Transverse colon (tissue), 4 donors: ENCODE measurements around the gene RALGPS1. TPM values are rescaled to one million over a fixed set of nuclear protein-coding genes. Genes with fewer than 3 reads are reported as not detected.

ENCODE experiments used
- DNase-seq: peaks from one replicate; pipeline ENCODE4 v3.0.0-alpha.2; 2019
- H3K27ac ChIP-seq, 4 donors: fragments of 200-600 bp; sonication (generic); 2 replicates each; pipeline ENCODE4 v1.5.1; 2016 to 2018; ENCODE audit warnings: inconsistent platforms in 4 of 4
- H3K27me3 ChIP-seq: fragments of 200-600 bp; sonication (generic); 2 replicates; pipeline ENCODE4 v1.5.1; 2017; ENCODE audit warnings: inconsistent platforms
- H3K36me3 ChIP-seq, 4 donors: fragments of 200-600 bp; sonication (generic); 2 replicates each; pipeline ENCODE4 v1.5.1; 2017 to 2019; ENCODE audit warnings: inconsistent platforms in 4 of 4
- H3K4me1 ChIP-seq, 4 donors: fragments of 200-600 bp; sonication (generic); 2 replicates each; pipeline ENCODE4 v1.5.1; 2017 to 2020; ENCODE audit warnings: inconsistent platforms in 4 of 4
- H3K4me3 ChIP-seq, 4 donors: fragments of 200-600 bp; sonication (generic); 1 replicate in 1 of 4; 2 replicates in 3 of 4; pipeline versions ENCODE4 v1.5.1 to v1.6.1; 2017 to 2019; ENCODE audit warnings: inconsistent platforms in 4 of 4
- H3K9me3 ChIP-seq, 2 donors: fragments of 200-600 bp; sonication (generic); 2 replicates each; pipeline ENCODE4 v1.5.1; 2017 to 2019; ENCODE audit warnings: inconsistent platforms in 2 of 2
- CTCF ChIP-seq, 5 experiments: fragments of 200-600 bp in 3 of 5; fragments of 450-650 bp in 2 of 5; sonication (generic) in 3 of 5; IDR thresholded peaks; 1 replicate in 2 of 5; 2 replicates in 3 of 5; pipeline ENCODE4 v1.5.1; 2016 to 2017; ENCODE audit warnings: antibody characterized with exemption in 5 of 5, inconsistent platforms in 3 of 5, mild to moderate bottlenecking in 2 of 5, moderate library complexity in 1 of 5
- EP300 ChIP-seq: sonication (generic); formaldehyde crosslinking; IDR thresholded peaks from one replicate; pipeline ENCODE4 v1.6.1; 2017; ENCODE audit warnings: antibody characterized with exemption, low read depth
- POLR2A ChIP-seq: fragments of 450-650 bp; IDR thresholded peaks from one replicate; pipeline ENCODE4 v1.6.1; 2016; ENCODE audit warnings: antibody characterized with exemption, mild to moderate bottlenecking, moderate library complexity
- POLR2AphosphoS5 ChIP-seq, 3 donors: sonication (generic); formaldehyde crosslinking; IDR thresholded peaks; one replicate each; pipeline ENCODE4 v1.6.1; 2016; ENCODE audit warnings: antibody characterized with exemption in 3 of 3
- WGBS, 2 donors: methylation state at CpG; one replicate each; pipeline ENCODE4 v1.1.5; 2018; ENCODE audit warnings: low coverage in 1 of 2; 5-methylcytosine and 5-hydroxymethylcytosine counted together
- in situ Hi-C, 4 donors: fragments of 200-750 bp; cut with MboI; loops; one replicate each; pipeline versions ENCODE4 v1.15.0 to v1.15.1; 2017; ENCODE audit warnings: low sequenced_read_pairs in 3 of 4, low pct_ligation_motif_present in 1 of 4, low pct_unique_long_range_greater_than_20kb in 1 of 4
- intact Hi-C: fragments of 100-400 bp; cut with DNase I; formaldehyde crosslinking; loops from one replicate; pipeline ENCODE4 v1.15.1; 2023; ENCODE audit warnings: low total_unique reads
- total RNA-seq, 4 donors: library from RNA; depleted of rRNA; stranded (reverse); fragments of >200 nt; gene quantifications; one replicate each; pipeline ENCODE4 v1.1.0, GENCODE V29; 2016

Gene RALGPS1
- total RNA-seq, 4 donors from 2014 or later = 46.0 to 119 (median 87.6) TPM

GRCh38 chr9:127036437-127036836, 121.9 kb downstream of the RALGPS1 start:
- 96% methylated on average over 2 of the region's 2 CpGs; no CpG with 5 or more reads in 1 of the 2 donors for WGBS, 2 donors
- Histone ChIP-seq H3K9me3 (no peaks in the 10 kb centered on the region), H3K27me3 (no peaks in the 10 kb centered on the region), H3K4me1 (peaks cover 0 to 6% (median 2%) of the 10 kb centered on the region in 4 donors), H3K4me3 (no peak overlapping the region), H3K36me3 (no peaks in the 10 kb centered on the region), H3K27ac (peak overlapping the region; percentile 18 to 57 (median 51))
- intact Hi-C loops (no loop called here), in situ Hi-C loops (no loop called here)
- TF ChIP-seq POLR2AphosphoS5 (IDR thresholded peaks at IDR 0.05) = no peak
- no peak for TF ChIP-seq EP300
- TF ChIP-seq POLR2A = no peak
- DNase-seq = no peak

GRCh38 chr9:127038531-127038930, 123.9 kb downstream of the RALGPS1 start:
- WGBS, 2 donors = 91 to 94% methylated on average over 5 of the region's 5 CpGs
- intact Hi-C loops = no loop called here
- no peak for DNase-seq

GRCh38 chr9:127039492-127039891, 124.9 kb downstream of the RALGPS1 start:
- DNase-seq = no peak
- H3K27me3 ChIP-seq = no peaks in the 10 kb centered on the region
- TF ChIP-seq POLR2A (no peak), POLR2AphosphoS5 (IDR thresholded peaks at IDR 0.05) (no peak), CTCF (IDR thresholded peaks at IDR 0.05) (no peak)
- H3K4me3 ChIP-seq = no peak overlapping the region
- H3K4me1 ChIP-seq = peaks cover 0 to 6% (median 2%) of the 10 kb centered on the region in 4 donors
- H3K36me3 ChIP-seq = no peaks in the 10 kb centered on the region
- H3K27ac ChIP-seq = no peak overlapping the region
- 94 to 96% methylated on average over 2 of the region's 2 CpGs for WGBS, 2 donors
- intact Hi-C loops (no loop called here), in situ Hi-C loops (no loop called here)
- H3K9me3 ChIP-seq = no peaks in the 10 kb centered on the region

More at GRCh38 chr9:127038531-127038930, 123.9 kb downstream of the RALGPS1 start:
- Histone ChIP-seq H3K9me3 (no peaks in the 10 kb centered on the region), H3K4me1 (peaks cover 0 to 6% (median 2%) of the 10 kb centered on the region in 4 donors), H3K36me3 (no peaks in the 10 kb centered on the region), H3K4me3 (no peak overlapping the region), H3K27ac (no peak overlapping the region), H3K27me3 (no peaks in the 10 kb centered on the region)
- TF ChIP-seq EP300 = no peak
- TF ChIP-seq CTCF (IDR thresholded peaks at IDR 0.05) = no peak
- TF ChIP-seq POLR2A = no peak
- TF ChIP-seq POLR2AphosphoS5 (IDR thresholded peaks at IDR 0.05) = no peak
- in situ Hi-C loops = no loop called here

GRCh38 chr9:127045148-127045547, 130.6 kb downstream of the RALGPS1 start:
- intact Hi-C loops (no loop called here), in situ Hi-C loops (no loop called here)
- TF ChIP-seq EP300 = no peak
- Histone ChIP-seq H3K27ac (no peak overlapping the region), H3K27me3 (no peaks in the 10 kb centered on the region), H3K4me3 (no peak overlapping the region), H3K4me1 (peaks cover 0 to 16% (median 7%) of the 10 kb centered on the region in 4 donors), H3K36me3 (no peaks in the 10 kb centered on the region), H3K9me3 (no peaks in the 10 kb centered on the region)
- 88 to 95% methylated on average over 1 of the region's 1 CpG for WGBS, 2 donors
- no peak for DNase-seq

GRCh38 chr9:127047971-127048370, 133.4 kb downstream of the RALGPS1 start:
- Histone ChIP-seq H3K36me3 (no peaks in the 10 kb centered on the region), H3K9me3 (no peaks in the 10 kb centered on the region), H3K4me3 (no peak overlapping the region), H3K27ac (no peak overlapping the region), H3K27me3 (no peaks in the 10 kb centered on the region), H3K4me1 (peaks cover 0 to 17% (median 8%) of the 10 kb centered on the region in 4 donors)
- TF ChIP-seq POLR2A = no peak
- no peak for TF ChIP-seq EP300
- no peak for TF ChIP-seq POLR2AphosphoS5 (IDR thresholded peaks at IDR 0.05)
- in situ Hi-C loops = no loop called here
- intact Hi-C loops = no loop called here
- no peak for DNase-seq
- WGBS, 2 donors = 97 to 100% methylated on average over 2 to 3 of the region's 3 CpGs

GRCh38 chr9:127049044-127049443, 134.5 kb downstream of the RALGPS1 start:
- Histone ChIP-seq H3K4me3 (no peak overlapping the region), H3K36me3 (no peaks in the 10 kb centered on the region), H3K9me3 (no peaks in the 10 kb centered on the region), H3K4me1 (peaks cover 2 to 28% (median 11%) of the 10 kb centered on the region in 4 donors), H3K27ac (peak overlapping the region in 3 of 4 donors; percentile 15 to 47 (median 31)), H3K27me3 (no peaks in the 10 kb centered on the region)
- 43 to 44% methylated on average over 3 to 4 of the region's 4 CpGs for WGBS, 2 donors
- intact Hi-C loops (no loop called here), in situ Hi-C loops (no loop called here)
- DNase-seq = peak; percentile 28
- TF ChIP-seq CTCF (IDR thresholded peaks at IDR 0.05) (peak in 1 of 5 experiments; percentile 7), EP300 (no peak), POLR2A (no peak), POLR2AphosphoS5 (IDR thresholded peaks at IDR 0.05) (peak; percentile 14 to 60 (median 46))
